ENCODE data around the gene ANXA5. TPM values are rescaled to one million over a fixed set of nuclear protein-coding genes. Genes with fewer than 3 reads are reported as not detected.

The ANXA5 gene
- total RNA-seq, 1 donor from 2014 or later = 682 TPM

- FAIRE-seq = no peak
- Mint-ChIP-seq H3K9me3 (ENCODE audit: unreplicated experiment) (no peaks in the 10 kb centered on the region), H3K4me3 (ENCODE audit: unreplicated experiment) (no peak overlapping the region), H3K27me3 (ENCODE audit: low read depth, unreplicated experiment) (no peaks in the 10 kb centered on the region), H3K27ac (ENCODE audit: unreplicated experiment) (no peak overlapping the region), H3K36me3 (ENCODE audit: low read depth, unreplicated experiment) (peaks cover 18% of the 10 kb centered on the region), H3K4me1 (ENCODE audit: low read depth, unreplicated experiment) (peaks cover 18% of the 10 kb centered on the region)
- no peaks in the 10 kb centered on the region for H3K27me3 ChIP-seq (ENCODE audit: insufficient read depth, low read length)
- peaks cover 67% of the 10 kb centered on the region for H4K20me1 ChIP-seq (ENCODE audit: insufficient read depth, low read length)
- no peak overlapping the region for H3K4me2 ChIP-seq (ENCODE audit: low read length)
- TF ChIP-seq CTCF (IDR thresholded peaks at IDR 0.05; ENCODE audit: insufficient read depth, low read depth, low read length) = no peak
- TF ChIP-seq EZH2 (IDR thresholded peaks at IDR 0.05; ENCODE audit: insufficient read depth, low read length) = no peak
- no peak overlapping the region for H3K9ac ChIP-seq (ENCODE audit: low read length)
- no peak overlapping the region for H3K27ac ChIP-seq (ENCODE audit: low read depth, low read length)
- no peak overlapping the region for H2AFZ ChIP-seq (ENCODE audit: low read depth, low read length)
- no peak overlapping the region for H3K4me3 ChIP-seq (ENCODE audit: insufficient read depth, low read depth, low read length)
- peaks cover 80% of the 10 kb centered on the region for H3K36me3 ChIP-seq (ENCODE audit: insufficient read depth, low read length)
- H3K9me3 ChIP-seq (ENCODE audit: insufficient read depth, low read depth, low read length) = no peaks in the 10 kb centered on the region
- no peak for DNase-seq (ENCODE audit: low read depth)
- peaks cover 15% of the 10 kb centered on the region for H3K4me1 ChIP-seq (ENCODE audit: insufficient read depth, low read length)
- peaks cover 96% of the 10 kb centered on the region for H3K79me2 ChIP-seq (ENCODE audit: insufficient read depth, low read length)
Observed at GRCh38 chr4:121684561-121684960, 12.2 kb downstream of the ANXA5 start.

GRCh38 chr4:121684016-121684415, 12.8 kb downstream of the ANXA5 start:
- Mint-ChIP-seq H3K4me1 (ENCODE audit: low read depth, unreplicated experiment) (peaks cover 22% of the 10 kb centered on the region), H3K9me3 (ENCODE audit: unreplicated experiment) (no peaks in the 10 kb centered on the region), H3K27me3 (ENCODE audit: low read depth, unreplicated experiment) (no peaks in the 10 kb centered on the region), H3K36me3 (ENCODE audit: low read depth, unreplicated experiment) (peaks cover 18% of the 10 kb centered on the region), H3K27ac (ENCODE audit: unreplicated experiment) (no peak overlapping the region), H3K4me3 (ENCODE audit: unreplicated experiment) (no peak overlapping the region)
- no peak for TF ChIP-seq EZH2 (IDR thresholded peaks at IDR 0.05; ENCODE audit: insufficient read depth, low read length)
- TF ChIP-seq CTCF (IDR thresholded peaks at IDR 0.05; ENCODE audit: insufficient read depth, low read depth, low read length) = no peak
- no peak overlapping the region for H3K27ac ChIP-seq (ENCODE audit: low read depth, low read length)
- H3K36me3 ChIP-seq (ENCODE audit: insufficient read depth, low read length) = peaks cover 82% of the 10 kb centered on the region
- DNase-seq (ENCODE audit: low read depth) (no peak), FAIRE-seq (no peak)
- H3K4me3 ChIP-seq (ENCODE audit: insufficient read depth, low read depth, low read length) = no peak overlapping the region
- no peaks in the 10 kb centered on the region for H3K9me3 ChIP-seq (ENCODE audit: insufficient read depth, low read depth, low read length)
- H3K9ac ChIP-seq (ENCODE audit: low read length) = no peak overlapping the region
- H3K4me2 ChIP-seq (ENCODE audit: low read length) = no peak overlapping the region
- peaks cover 67% of the 10 kb centered on the region for H4K20me1 ChIP-seq (ENCODE audit: insufficient read depth, low read length)
- peaks cover 93% of the 10 kb centered on the region for H3K79me2 ChIP-seq (ENCODE audit: insufficient read depth, low read length)
- no peaks in the 10 kb centered on the region for H3K27me3 ChIP-seq (ENCODE audit: insufficient read depth, low read length)
- H3K4me1 ChIP-seq (ENCODE audit: insufficient read depth, low read length) = peaks cover 13% of the 10 kb centered on the region
- H2AFZ ChIP-seq (ENCODE audit: low read depth, low read length) = no peak overlapping the region

- Mint-ChIP-seq H3K27ac (ENCODE audit: unreplicated experiment) (no peak overlapping the region), H3K27me3 (ENCODE audit: low read depth, unreplicated experiment) (no peaks in the 10 kb centered on the region), H3K4me3 (ENCODE audit: unreplicated experiment) (no peak overlapping the region), H3K36me3 (ENCODE audit: low read depth, unreplicated experiment) (peaks cover 18% of the 10 kb centered on the region), H3K4me1 (ENCODE audit: low read depth, unreplicated experiment) (peaks cover 43% of the 10 kb centered on the region), H3K9me3 (ENCODE audit: unreplicated experiment) (no peaks in the 10 kb centered on the region)
- no peaks in the 10 kb centered on the region for H3K27me3 ChIP-seq (ENCODE audit: insufficient read depth, low read length)
- no peak overlapping the region for H3K4me2 ChIP-seq (ENCODE audit: low read length)
- TF ChIP-seq EZH2 (IDR thresholded peaks at IDR 0.05; ENCODE audit: insufficient read depth, low read length) (no peak), CTCF (IDR thresholded peaks at IDR 0.05; ENCODE audit: insufficient read depth, low read depth, low read length) (no peak)
- peaks cover 86% of the 10 kb centered on the region for H3K36me3 ChIP-seq (ENCODE audit: insufficient read depth, low read length)
- H3K4me1 ChIP-seq (ENCODE audit: insufficient read depth, low read length) = peaks cover 7% of the 10 kb centered on the region
- H3K79me2 ChIP-seq (ENCODE audit: insufficient read depth, low read length) = peaks cover 79% of the 10 kb centered on the region
- no peak for FAIRE-seq
- H3K9ac ChIP-seq (ENCODE audit: low read length) = no peak overlapping the region
- no peak overlapping the region for H2AFZ ChIP-seq (ENCODE audit: low read depth, low read length)
- H4K20me1 ChIP-seq (ENCODE audit: insufficient read depth, low read length) = peaks cover 66% of the 10 kb centered on the region
- no peak overlapping the region for H3K27ac ChIP-seq (ENCODE audit: low read depth, low read length)
- no peak for DNase-seq (ENCODE audit: low read depth)
- no peak overlapping the region for H3K4me3 ChIP-seq (ENCODE audit: insufficient read depth, low read depth, low read length)
- H3K9me3 ChIP-seq (ENCODE audit: insufficient read depth, low read depth, low read length) = no peaks in the 10 kb centered on the region
Observed at GRCh38 chr4:121680571-121680970, 16.2 kb downstream of the ANXA5 start.
